ENCODE data around the gene ATP5F1E.
"Not testable (repeated sequence)": the region's sequence is repeated elsewhere in the genome, so short reads cannot be mapped to it uniquely, and the experiment has no call there.

Gene ATP5F1E

DNA sequence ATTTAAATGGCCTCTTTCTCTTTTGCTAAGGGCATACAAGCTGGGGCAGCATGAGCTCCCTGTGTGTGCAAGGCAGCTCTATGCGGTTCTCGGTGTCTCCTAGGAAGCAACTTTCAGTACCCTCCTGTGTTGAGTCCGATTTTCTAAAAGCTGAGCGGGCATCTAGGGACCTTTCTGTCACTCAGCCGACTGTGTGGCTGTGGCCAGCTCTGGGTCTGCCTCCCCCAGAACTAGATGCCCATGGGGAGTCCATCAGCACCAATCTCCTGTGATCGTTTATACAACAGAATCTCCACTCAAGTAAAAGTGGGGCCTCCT is 43.6 kb downstream of the ATP5F1E start:
- DNase-seq (ENCODE audit: low read depth) = no peak

DNA sequence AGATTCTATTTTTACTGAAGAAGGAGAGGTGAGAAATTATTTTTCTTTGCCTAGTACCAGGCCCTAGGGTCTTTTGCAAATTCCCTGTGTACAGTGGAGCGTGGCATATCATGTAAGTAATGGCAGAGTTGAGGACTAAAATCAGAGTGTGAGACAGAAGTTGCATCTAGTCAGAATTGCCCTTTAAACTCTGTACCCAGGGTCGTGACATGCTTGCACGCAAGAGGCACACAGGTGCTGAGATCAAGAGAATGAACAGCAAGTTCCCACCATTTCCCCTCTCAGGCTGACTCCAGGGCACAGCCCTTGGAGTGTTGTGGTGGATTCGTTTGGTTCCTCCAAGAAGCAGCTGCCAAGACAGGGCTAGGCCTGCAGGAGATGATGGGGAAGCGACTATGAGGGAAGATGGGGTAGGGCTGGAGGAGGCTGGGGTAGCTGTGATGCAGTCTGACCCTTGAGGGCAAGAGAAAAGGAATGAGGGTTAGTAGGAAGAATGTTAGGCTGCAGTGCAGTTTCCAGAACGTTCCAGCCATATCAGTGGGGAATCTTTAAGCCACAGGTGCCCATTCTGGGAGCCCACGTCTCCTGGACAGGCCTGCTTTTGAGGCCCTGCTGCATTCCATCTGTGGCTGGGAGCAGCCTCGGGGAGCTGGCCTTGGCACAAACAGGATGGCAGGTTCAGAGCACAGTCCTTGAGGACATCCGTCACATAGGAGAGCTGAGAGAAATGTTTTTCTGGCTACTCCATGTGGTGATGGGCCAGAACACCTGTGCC is 44.2 kb downstream of the ATP5F1E start:
- DNase-seq (ENCODE audit: low read depth) = no peak

DNA sequence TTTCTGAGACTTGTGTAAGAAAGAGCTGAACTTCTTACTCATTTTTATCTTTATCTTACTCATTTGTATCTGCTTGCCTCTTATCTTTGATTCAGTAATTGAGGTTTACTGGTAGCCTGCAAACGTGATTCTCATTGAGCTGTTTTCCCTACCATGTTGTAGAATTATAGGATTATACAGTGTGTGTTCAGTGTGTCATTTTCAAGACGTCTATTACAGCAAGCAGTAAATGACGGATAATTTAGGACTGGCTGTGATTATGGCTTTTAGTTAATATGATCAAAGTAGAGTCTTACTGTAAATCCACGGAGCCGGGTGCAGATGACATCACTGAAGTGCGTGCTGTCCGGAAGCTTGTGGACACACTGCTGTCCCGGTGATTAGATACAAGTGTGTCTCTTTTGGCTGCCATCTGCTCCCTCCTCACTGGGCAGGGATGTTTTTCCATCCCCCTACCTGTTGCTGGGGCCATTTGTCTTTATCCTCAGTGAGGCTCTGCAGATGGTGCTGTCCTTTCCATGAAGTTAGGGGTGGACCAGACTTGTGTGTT is 45.1 kb downstream of the ATP5F1E start:
- no peak for DNase-seq (ENCODE audit: low read depth)

DNA sequence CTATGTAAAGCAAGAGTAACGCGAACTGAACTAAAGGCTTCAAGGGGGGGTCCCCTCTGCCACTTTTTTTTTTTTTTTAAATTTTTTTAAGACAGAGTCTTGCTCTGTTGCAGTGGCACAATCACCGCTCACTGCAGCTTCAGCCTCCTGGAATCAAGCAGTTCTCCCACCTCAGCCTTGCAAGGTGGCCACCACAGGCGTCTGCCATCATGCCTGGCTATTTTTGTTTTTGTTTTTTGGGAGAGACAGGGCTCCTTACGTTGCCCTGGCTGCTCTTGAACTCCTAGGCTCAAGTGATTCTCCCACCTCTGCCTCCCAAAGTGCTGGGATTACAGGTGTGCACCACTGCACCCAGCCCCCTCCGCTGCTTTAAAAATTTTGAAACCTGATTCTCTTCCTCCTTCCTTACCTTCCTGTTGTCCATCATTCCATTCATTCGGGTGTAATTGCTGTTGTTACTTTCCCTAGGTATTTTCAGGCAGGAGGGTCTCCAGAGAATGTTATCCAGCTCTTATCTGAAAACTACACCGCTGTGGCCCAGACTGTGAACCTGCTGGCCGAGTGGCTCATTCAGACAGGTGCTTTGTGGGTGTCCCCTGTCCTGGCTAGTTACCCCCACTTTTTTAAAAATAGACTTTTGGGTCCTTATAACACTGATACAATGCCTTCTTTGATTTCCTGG is 45.7 kb downstream of the ATP5F1E start:
- no peak for DNase-seq (ENCODE audit: low read depth)

DNA sequence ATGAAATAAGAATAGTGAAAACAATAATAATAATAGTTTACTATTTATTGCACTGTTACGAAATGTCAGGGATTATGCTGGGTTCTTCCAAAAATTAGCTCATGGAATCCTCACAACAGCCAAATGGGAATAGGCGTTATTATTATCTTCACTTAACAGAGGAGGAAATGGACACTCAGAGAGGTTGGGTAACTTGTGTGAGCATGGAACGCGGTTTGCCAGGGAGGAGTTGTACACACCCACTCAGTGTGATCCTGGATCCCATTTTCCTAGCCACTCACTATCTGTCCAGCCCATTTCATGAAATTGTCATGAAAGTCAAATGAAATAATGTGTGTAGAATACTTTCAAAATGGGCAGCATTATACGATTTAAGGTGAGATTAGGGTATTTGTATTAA is 46.5 kb downstream of the ATP5F1E start:
- no peak for DNase-seq (ENCODE audit: low read depth)

DNA sequence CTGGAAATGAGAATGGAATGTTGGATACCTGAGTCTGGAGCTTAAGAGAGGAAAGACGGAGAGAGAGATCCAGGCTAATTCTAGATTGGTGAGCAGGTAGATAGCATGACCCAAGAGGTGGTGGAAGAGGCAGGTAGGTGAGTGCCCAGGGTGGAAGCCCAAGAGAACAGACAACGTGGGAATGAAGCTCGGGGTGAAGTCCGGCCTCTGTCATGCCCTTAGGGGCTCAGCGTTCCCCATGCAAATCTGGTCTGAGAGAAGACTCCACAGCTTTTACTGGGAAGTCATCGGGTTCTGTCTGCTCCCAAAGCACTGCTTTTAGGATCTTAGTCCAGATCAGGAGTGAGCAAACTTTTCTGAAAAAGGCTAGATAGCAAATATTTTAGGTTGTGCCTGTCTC is 47.4 kb downstream of the ATP5F1E start:
- no peak for DNase-seq (ENCODE audit: low read depth)

DNA sequence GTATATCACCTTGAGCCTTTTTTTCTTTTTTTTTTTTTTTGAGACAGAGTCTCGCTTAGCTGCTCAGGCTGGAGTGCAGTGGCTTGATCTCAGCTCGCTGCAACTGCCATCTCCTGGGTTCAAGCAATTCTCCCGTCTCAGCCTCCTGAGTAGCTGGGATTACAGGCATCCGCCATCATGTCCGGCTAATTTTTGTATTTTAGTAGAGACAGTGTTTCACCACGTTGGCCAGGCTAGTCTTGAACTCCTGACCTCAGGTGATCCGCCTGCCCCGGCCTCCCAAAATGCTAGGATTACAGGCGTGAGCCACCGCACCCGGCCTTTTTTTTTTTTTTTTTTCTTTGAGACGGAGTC is 49.0 kb downstream of the ATP5F1E start:
- DNase-seq (ENCODE audit: low read depth) = not testable (repeated sequence)

DNA sequence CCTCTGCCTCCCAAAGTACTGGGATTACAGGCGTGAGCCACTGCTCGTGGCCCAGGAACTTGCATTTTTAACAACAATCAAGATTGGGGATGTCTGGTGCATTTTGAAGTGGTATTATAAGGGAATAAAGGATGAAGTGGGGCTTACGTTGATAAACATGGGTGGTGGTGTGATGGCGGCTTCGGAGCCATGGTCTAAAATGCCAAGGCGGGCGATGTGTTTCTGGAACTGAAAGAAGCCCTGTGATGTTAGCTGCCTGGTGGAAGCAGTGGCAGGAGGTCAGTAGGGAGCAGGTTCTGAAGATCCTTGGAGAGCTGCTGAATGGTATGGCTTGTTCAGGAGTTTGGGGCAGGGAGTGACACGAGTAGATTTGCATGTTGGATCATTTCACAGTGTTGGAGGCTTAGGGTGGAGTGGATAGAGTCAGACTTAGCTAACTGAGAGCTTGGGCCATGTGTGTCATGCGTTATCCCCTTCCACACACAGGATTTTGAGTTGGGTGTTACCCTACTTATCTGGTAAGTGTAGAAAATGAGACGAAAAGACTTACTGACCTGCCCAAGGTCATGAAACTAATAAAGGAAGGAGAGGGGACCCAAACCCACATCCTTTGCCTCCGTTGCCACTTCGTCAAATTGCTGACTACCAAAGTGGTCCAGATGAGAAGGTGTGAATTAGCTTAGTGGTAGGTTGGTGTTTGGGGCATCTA is 49.6 kb downstream of the ATP5F1E start:
- no peak for DNase-seq (ENCODE audit: low read depth)

DNA sequence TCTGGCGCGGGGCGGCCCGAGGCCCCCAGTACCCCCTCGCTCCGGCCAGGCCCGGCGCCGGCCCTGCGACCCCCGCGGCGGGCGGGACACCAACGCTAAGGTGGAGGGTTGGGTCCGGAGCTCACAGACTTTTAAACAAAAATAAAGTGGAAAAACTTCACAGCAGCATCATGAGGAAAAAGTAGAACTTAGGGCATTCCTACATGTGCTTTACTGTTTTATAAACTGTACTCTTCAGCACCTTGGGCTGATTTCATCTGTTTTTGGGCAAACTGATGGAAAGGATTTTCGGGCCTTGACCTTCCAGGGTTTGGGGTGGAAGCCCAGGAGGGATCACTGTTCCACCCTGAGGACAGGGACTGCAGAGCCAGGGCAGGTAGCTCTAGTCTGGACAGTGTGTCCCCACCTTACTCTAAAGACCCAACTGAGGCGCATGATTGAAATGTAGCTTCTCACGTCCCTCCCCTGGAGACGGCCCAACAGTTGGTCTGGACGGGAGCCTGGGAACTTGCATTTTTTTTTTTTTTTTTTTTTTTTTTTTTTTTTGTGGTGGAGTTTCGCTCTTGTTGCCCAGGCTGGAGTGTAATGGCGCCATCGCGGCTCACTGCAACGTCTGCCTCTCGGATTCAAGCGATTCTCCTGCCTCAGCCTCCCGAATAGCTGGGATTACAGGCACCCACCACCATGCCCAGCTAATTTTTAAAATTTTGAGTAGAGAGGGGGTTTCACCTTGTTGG is 50.3 kb downstream of the ATP5F1E start:
- DNase-seq (ENCODE audit: low read depth) = no peak

DNA sequence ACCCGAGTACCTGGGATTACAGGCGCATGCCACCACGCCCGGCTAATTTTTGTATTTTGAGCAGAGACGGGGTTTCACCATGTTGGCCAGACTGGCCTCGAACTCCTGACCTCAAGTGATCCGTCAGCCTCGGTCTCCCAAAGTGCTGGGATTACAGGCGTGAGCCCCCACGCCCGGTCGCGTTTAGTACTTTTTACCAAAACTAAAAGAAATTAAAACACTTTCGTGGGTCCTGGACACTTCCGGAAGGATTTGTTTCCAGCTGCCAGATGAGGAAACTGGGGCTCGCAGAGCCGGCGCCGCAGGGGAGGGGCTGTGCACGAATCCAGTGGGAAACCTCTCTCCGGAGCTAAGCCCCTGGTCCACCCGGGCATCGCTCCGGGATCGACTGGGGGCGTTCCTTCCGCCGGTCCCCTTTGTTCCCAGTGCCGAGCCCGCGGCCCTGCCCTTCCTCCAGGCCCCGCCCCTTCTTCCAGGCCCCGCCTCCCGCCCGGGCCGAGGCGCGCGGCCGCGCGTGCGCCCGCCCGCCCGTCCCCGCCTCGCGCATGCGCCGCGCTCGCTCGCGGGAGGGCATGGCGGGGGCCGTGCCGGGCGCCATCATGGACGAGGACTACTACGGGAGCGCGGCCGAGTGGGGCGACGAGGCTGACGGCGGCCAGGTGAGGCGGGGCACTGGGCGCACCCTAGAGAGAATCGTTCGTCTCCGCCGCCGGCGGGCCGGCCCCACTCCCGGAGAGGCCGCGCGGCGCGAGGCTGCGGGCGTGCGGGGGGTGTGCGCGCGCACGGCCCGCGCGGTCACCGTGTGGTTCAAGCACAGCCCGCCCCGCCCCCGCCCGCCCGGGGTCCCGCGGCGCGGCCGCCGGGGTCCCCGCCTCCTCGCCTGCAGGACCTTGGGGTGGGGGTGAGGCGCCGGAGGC is 51.2 kb downstream of the ATP5F1E start, which contains the start of gene NELFCD:
TSS of gene NELFCD (plus strand) at position 546 of the 917 bp plus-strand sequence. CDS start at position 600, 54 bp downstream.
- peak; percentile 91 for DNase-seq (ENCODE audit: low read depth)

DNA sequence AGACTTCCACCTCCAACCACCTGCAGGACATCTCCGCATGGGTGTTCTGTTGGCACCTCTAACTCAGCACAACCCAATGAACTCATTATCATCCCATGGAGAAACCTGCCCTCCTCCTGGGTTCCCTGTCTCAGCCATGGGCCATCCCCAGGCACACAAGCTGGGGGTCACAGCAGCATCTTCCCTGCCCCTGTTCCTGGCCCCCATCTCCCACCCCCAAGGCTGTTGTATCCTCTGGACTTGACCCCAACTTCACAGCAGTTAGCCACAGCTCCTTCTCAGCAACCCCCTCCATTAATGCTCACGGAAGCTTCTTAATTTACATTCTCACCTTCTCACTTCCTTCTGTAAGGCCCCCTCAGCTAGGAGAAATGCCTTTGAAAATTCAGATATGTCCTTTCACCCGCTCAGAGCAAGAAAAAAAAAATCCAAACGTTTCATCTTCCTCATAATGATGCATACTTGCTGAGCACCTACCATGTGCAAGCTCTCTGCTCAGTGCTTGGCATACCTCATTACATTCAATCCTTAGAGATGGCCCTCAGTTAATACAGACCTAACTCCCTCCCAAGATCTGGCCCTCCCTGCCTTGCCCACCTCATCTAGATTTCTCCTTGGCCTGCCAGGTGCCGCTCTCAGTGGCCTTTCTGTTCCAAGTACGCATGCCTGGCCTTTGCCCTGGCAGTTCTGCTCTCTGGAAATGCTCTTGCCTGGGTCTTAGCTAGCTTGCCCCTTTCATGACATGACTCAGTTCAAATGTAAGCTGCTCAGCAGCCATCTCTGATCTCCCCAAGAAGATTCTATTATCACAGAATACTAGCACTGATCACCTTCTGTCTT is 53.6 kb downstream of the ATP5F1E start:
- DNase-seq (ENCODE audit: low read depth) = no peak

DNA sequence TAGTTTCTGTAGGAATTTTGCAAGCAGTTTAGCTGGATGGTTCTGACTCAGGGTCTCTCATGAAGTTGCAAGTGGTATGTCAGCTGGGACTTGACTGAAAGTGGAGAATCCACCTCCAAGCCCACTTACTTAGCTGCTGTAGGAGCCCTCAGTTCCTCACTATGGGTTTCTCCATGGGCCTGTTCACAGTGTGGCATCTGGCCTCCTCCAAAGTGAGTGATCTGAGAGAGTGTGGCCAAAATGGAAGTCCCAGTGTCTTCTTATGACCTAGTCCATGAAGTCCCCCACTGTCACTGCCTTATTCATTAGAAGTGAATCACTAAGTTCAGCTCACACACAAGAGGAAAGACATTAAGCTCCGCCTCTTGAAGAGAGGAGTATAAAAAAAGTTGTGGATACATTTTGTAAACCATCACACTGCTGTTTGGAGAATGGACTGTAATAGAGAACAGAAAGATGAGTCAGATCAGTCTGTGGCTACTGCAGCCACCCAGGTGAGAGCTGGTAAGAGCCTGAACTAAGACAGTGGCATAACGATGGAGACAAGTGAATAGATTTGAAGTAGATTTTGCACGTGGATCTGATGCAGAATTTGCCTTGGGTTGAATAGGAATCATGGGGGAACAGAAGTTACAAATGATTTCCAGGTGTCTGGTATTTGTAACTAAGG is 55.9 kb downstream of the ATP5F1E start:
- DNase-seq (ENCODE audit: low read depth) = no peak
